C4-2B (cell line): ENCODE results near the gene PLP2.

Experiments used
- CTCF ChIP-seq: fragments of 450-650 bp; conservative IDR thresholded peaks from 2 replicates; pipeline ENCODE4 v1.5.1; 2017; ENCODE audit warnings: mild to moderate bottlenecking
- ZFX ChIP-seq: fragments of 450-650 bp; IDR thresholded peaks from 2 replicates; pipeline ENCODE4 v1.6.1; 2017

- no peak for TF ChIP-seq CTCF
- TF ChIP-seq ZFX: no peak
Measured at GRCh38 chrX:49214416-49214815, 42.7 kb downstream of the PLP2 start.
